ENCODE measurements around the gene SASH1.
"Not testable (repeated sequence)": the region's sequence is repeated elsewhere in the genome, so short reads cannot be mapped to it uniquely, and the experiment has no call there.

SASH1 gene

DNA sequence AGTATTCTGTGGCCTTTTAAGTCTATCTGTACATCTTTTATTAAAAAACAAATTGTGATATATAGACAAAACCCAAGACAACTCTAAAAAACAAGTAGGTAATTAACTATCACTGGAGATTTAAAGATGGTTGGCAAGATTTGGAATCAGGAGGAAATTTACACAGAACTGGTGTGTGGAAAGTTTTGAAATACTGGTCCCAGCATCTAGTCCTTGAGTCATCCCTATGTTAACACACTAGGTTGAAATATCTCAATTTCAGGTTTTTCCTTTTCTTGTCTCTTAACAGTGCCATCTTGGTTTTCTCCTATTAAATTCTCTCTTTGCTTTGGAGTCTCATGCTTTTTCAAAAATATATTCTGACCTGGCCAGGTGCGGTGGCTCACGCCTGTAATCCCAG, 27.5 kb downstream of the SASH1 start:
- no peak for DNase-seq

DNA sequence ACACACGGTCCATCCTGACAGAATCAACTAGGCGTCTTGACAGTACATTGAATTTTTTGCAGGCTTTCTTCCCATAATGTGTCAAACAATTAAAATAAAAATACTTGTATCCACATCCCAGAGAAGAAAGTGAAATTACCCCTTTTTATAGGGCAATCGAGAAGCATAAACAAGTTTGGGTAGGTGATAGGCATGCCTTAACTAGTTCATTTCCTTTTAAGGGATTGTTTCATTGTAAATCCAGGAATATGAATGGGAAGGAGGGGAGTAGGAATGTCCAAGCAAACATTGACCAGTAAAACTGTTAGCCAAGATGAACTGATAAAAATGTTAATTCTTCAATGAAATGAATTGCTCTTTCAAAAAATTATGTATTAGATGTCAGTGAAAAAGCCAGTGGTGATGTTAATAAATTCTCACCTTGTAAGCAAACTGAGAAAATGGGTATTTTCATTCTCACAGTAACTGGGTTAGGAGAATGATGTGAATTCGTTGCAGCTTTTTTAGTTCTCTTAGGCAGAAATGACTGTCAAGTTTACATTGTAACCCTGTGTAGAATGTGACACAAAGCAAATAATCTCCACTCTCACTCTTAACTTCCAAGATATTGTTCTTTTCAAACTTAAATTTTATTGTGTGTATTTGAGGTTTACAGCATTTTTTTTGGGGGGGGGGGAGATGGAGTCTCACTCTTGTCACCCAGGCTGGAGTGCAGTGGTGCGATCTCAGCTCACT, 31.6 kb downstream of the SASH1 start:
- no peak for DNase-seq

DNA sequence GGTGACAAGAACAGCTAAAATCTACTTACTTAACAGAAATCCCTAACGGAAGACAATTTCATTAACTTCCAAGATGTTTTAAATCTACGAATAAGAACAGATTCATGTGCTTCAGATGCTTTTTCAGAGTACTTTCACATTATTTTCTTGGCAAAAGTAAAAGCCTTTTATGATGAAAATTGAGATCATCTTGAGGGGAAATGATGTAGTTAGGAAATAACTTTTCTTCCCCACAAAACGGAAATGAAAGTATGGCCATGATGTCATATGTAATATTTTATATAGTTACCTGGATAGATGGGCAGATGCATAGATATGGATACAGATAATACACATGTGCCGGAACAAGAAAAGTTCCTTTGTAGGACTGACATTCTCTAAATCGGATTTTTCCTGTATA, 32.8 kb downstream of the SASH1 start:
- DNase-seq, result no peak

DNA sequence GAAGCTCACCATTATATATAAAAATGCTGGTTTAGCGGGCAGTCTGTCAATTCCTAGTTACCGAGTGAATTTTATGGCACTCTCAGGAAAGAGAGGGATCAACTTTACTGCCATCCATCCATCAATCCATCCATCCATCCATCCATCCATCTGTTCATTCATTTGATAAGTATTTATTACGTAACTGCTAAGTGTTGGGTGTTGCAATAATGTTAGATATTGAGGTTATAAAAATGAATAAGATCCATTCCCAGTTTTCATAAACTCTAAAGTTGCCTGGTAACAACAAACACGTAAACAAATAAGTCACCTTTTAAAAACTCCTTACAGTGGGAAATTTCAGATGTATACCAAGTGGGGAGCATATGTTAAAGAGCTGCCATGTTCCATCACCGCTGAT, 36.8 kb downstream of the SASH1 start:
- DNase-seq, result no peak

DNA sequence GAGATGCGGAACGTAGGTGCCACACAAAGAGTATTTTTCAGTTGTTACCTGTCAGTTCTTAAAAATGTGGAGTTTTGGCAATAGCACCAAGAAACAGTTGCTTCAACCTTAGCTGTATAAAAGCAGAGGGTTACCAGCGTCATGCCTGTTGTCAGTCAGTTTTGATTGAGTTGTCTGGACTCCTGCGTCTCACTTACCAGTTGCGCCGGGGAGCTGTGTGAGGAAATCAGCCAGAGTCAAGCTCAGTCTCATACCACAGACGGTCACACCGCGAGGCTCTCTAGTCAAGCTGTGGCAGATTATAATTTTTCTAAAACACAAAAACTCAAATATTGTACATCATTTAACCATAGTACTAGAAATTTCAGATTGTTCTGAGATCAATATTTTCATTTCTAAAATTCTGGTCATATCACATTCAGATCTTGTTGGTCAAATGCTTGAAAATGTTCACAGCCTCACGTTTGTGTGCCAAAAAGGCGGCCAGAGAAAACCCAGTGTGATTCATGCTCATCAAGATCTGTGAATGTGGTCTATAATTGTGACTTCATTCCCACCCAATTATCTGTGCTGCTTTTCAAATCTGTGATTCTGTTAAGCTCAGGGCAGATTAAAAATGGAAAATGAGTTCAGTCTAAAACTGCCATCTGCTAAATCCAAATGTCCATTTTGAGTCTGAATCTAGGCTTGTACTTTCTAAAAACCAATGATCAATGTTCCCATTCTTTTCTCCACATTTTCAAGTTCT, 37.5 kb downstream of the SASH1 start:
- no peak for DNase-seq

DNA sequence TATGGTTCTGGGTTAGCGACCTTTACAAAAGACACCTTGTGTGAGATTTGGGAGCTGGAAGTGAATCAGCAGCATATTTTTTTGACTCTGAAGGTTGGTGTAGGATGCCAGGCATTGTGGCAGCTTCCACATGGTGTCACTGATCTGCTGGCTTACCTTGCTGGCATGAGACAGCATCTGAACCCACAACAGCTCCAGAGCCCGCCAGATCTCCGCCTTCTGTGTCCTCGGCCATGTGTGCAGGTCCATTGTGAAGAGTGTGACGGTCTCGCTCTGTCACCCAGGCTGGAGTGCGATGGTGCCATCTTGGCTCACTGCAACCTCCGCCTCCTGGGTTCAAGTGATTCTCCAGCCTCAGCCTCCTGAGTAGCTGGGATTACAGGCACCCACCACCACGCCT, 39.4 kb downstream of the SASH1 start:
- DNase-seq, result not testable (repeated sequence)

DNA sequence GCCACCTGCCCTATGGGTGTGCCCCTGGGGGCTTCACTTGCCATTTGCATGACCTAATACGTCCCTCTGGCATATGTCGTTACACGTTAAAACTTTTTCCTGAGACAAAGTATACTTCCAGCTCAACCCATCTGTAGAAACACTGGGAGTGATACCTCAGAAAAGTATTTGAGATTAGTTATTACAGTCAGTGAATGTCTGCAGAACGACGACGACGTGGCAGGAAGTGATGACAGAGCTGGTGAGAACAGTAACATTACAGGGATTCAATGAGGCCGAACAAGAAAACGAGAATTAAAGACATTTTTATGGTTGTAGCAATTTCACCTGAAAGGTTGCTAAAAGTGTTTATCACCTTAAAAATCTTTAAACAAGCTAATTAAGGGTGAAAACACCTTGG, 40.2 kb downstream of the SASH1 start:
- DNase-seq, result no peak

DNA sequence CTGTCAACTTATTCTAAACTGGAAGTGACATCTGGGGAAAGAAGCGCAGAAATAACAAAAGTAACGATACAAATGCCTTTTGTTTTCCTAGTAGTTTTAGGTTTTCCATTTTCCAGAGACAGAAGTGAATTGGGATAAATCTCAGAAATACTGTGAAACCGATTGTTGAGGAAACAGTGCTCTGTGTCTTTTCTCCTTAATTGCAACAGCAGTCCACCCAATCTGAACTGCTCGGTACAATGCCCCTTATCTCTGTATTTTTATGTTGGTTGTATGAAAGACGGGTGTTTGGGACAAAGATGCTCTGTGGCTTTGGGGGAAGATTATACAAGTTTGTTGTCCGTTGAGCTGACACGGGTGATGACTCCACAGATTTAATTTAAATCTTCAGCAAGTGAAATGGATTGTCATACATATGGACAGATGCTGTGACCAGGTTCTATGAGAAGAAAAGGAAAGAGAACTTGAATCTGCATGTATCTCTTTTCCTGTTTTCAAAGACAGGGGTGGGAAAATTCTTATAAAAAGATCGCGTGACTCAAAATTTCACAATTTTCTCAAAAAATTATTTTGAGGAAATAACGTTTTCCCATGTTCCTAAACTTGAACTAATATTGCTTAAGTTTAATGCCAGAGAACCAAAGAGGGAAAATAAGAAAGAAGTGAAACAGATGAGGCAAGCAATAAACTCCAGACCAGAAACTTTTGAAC, 41.2 kb downstream of the SASH1 start:
- DNase-seq, result no peak

DNA sequence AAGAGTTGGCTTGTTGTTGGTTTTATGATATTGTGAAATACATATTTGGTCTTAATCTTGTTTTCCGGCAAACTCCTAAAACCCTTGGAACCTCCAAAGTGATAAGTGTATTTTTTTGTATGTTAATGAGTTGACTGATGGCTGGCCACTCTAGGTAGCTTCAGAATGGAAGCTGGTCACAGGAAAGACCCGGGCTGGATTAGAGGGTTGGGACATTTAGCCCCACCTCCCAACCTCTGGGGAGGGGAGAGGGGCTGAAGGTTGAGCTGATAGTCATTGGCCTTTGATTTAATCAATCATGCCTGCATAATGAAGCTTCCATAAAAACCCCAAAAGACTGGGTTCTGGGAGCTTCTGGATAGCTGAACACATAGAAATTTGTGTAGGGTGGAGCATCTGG, 42.7 kb downstream of the SASH1 start:
- no peak for DNase-seq

DNA sequence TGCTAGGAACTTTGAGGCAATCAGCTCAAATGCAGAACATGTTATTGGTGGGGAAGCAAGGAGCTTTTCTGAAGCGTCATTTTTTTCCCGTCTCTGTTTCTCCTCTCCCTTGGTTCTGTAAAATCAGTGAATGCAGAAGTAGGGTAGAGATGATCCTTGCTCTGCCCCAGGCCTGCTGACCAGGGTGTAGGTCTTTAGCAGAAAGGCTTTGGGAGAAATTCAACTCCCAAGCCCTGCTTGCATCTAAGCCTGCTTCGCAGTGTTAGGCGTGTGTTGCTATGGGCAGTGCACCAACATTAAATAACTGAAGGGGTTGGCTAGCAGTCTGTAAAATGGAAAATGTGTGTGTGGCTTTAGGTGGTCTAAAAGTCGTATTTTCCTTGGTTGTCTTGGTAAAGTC, 45.9 kb downstream of the SASH1 start:
- DNase-seq, result no peak

DNA sequence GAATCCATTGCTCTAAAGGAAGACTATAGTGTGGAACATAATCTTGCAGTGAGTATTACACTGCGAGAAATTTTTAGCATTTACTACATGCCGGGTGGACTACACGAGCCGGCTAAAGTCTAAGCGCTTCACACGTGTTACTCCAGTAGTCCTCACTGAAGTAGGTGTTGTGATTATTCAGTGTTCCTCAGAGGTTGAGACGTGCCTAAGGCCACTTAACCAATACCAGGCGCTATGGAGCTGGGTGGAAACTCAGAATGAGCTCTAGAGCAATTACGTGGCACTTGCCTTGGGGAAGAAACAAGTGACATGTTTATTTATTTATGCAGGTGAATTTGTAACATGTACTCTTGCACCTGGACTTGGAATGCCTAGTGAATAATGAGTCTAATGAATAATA, 46.4 kb downstream of the SASH1 start:
- no peak for DNase-seq

DNA sequence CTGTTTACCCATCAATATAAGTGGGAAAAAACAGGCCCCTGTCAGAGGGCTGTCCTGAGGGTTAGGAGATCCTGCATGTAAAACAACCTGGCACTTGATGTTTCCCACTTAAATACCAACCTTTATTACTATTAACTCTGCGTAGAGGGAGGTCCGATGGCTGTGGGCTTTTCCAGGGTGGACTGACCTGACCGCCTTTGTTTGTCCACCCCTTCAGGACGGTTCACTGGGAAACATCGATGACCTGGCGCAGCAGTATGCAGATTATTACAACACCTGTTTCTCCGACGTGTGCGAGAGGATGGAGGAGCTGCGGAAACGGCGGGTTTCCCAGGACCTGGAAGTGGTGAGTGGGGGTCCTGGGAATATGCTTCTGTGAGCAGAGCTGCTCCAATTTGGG, 47.3 kb downstream of the SASH1 start:
- DNase-seq, result no peak

DNA sequence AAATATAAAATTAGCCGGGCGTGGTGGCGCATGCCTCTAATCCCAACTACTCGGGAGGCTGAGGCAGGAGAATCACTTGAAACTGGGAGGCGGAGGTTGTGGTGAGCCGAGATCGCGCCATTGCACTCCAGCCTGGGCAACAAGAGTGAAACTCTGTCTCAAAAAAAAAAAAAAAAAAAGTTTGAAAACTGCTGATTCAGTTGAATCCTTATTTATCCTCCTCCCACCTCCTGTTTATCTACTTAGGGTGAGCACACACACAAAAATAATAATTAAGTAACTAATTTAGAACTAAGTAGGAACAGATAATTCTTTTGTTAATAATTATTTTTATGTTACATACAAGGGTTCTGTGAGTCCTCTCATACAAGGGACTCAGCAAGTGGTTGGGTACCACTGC, 49.5 kb downstream of the SASH1 start:
- not testable (repeated sequence) for DNase-seq

DNA sequence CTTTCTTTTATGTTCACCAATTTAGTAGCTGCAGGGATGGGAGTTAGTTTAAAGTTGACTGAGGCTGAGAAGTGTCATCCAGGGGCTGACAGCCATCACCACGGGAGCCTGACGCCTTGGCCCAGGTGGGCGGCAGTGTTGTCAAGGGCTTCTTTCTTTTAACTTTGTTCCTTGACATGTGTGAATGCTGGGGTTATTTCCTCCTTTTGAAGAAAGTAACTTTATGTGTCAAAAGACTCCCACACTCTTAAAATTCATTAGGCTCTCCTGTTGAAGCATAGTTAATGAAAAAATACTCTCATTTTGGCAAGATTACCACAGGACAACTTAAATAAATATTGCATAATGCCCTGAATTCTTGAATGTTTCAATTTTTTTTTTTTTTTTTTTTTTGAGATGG, 50.0 kb downstream of the SASH1 start:
- no peak for DNase-seq

DNA sequence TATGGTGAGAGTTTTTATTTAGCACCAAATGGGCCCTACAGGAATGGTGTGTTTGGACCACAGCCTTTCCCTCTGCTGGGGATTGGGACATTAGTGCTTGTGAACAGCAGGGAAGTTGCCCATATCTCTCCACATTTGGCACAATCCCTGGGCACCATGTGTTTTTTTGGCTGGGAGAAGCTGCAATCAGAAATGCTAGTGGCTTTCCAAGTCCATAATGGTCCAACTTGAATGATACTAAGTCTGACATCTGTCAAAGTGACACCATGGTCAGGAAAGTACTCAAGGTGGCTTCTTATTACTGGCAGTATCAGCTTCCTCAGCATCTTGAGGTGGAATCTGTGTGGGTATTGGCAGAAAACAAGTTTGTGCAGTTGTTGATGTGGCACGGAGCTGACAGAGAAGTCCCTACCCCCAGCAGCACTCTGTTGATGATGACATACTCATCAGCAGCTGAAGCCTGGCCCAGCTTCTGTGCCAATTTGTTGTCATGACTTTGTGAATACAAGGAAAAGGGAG, 53.0 kb downstream of the SASH1 start:
- DNase-seq, result no peak

DNA sequence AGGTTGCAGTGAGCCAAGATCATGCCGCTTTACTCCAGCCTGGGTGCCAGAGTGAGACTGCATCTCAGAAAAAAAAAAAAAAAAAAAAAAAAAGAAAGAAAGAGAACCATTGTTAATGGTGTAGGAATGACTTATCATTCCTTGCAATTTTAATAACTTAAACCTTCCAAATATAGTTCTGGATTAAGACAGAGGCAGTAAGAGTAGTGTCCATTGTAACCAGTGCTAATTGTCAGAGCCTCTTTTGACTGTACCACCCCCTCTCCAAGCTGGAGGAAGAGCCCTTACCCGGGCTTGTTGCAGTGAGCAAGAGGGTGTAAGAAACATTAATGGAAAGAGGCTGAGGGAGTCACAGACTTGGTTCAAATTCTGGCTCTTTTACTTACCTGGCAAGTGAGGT, 53.8 kb downstream of the SASH1 start:
- no peak for DNase-seq

DNA sequence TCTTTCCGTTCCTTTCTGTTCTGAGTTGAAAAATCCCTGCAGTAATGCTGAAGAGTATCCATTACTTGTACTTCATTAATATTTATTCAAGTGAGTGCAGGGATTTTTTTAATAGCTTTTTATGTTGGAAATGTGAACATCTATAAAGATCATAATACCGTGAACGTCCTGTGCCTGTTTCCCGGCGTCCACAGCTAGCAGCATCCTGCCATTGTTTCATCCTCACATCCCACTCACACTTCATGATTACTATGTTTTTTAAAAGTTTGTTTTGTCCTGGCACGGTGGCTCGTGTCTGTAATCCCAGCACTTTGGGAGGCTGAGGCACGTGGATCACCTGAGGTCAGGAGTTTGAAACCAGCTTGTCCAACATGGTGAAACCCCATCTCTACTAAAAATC, 54.3 kb downstream of the SASH1 start:
- no peak for DNase-seq

DNA sequence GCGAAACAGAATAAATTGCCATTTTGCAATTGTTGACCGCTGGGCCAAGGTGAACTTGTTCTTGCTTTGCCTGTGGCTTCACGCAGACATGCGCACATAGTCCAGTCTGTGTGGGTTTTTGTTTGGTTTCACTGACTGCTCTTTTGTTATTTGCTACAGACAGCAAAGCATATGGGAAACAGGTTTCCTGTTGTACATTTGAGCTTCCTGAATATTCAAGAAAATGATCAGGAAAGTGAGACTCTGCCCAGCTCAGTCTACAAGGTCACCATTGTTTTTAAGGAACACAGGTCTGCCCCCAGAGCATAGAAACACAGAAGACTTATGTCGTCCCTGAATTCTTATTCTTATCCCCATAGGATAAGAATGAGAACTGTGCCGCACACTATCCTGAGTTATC, 55.6 kb downstream of the SASH1 start:
- no peak for DNase-seq

DNA sequence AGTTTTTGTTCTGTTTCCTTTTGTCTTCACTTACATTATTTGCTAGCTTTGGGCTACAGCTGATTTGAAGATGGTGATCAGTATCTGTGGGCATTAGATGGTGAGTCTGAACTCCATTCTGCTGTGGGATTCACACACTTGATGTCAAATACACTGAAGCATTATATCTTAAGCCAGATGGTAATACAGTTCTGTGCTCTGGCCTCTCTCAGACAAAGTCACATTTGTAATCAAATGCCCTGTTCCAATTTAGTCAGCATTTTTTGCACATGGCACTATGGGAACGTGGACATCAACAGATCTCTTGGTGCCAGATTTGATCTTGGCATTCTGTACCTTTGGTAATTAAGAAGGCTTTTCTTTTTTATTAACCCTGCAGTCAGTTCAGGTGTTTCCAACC, 56.0 kb downstream of the SASH1 start:
- no peak for DNase-seq

DNA sequence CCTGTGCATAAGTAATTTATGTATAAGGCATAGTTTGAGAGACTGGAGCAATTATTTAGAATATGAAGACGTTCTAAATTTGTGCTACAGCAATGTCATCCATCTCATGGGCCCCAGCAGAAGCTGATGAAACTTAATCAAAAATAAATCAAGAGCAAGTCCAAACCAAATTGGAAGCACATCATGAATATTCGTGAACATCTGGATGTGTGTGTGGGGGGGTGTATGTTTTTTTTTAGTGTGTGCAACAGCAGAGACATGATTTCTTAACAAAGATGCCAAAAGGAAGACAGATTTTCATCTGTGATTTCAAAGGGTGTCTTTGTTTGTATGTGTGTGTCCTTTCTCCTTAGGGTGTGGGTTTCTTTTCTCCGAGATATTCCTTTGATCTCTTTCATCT, 58.9 kb downstream of the SASH1 start:
- DNase-seq, result no peak

DNA sequence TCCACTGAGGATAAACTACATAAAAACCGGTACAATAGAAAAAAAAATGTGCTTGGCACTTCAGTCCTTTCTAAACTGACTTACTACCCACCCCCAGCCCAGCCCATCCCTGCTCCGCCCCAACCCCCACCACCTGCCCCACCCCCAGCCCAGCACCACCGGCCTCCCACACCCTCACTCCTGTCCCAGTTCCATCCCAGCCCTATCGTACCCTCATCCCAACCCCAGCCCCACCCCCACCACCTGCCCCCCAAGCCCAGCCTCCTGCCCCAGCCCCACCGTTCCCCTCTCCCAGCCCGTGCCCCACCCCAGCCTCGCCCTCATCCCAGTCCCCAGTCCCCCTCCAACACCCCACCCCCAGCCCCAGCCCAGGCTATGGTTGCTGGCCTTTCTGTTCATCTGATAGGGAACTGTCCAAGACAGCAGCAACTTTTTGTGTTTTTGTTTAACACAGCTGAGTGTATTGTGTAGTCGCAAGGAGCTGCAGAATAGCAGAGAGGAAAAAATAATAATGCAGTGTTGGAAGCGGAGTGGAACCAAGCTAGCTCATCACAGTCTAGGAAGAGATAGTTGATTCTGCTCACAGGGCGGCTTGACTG, 61.9 kb downstream of the SASH1 start:
- no peak for DNase-seq

DNA sequence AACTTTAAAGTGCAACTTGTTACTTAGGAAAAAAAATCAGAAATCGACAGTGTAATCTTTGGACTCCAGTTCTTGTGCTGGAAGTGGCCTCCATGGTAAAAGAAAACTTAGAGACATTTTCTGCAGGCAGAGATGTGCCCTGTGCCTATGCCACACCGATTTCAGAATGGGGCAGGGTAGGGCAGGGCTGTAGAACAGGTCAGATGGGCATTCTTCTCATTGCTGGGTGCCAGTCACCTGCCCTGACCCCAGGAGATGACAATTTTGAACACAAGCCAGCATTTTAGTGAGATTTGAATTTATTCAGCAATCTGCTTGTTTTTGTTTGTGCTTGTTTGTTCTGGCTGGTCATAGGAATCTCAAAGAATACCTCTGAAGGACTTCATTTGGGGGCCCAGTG, 63.3 kb downstream of the SASH1 start:
- no peak for DNase-seq

DNA sequence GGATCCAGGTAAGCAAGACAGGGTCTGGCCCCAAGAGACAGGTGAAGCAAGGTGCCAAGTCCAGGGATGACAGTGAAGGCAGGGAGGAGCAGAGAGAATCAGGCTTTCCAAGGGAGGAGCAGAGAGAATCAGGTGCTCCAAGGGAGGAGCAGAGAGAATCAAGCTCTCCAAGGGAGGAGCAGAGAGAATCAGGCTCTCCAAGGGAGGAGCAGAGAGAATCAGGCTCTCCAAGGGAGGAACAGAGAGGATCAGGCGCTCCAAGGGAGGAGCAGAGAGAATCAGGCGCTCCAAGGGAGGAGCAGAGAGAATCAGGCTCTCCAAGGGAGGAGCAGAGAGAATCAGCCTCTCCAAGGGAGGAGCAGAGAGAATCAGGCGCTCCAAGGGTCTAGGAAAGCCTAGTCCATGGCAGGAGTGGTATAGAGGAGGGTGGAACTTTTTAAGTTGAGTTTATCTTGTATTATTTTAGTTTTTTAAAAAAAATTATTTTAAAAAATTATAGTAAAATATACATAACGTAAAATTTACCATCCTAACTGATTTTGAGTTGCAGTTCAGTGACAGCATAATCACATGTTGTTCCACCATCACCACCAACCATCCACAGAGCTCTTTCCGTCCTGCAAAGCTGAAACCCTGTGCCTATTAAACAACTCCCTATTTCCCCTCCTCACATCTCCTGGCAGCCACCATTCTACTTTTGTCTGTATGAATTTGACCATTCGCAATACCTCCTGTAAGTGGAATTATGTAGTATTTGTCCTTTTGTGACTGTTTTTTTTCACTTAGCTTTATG, 64.1 kb downstream of the SASH1 start:
- DNase-seq, result no peak

All from stimulated activated CD4-positive, alpha-beta T cell treated with anti-CD3 and anti-CD28 coated beads, Interleukin-2, amount 100 ng/mL, for 48 hours (primary cell).